ENCODE data around the gene NKAIN2. TPM values are rescaled to one million over a fixed set of nuclear protein-coding genes. Genes with fewer than 3 reads are reported as not detected.

The NKAIN2 gene
- total RNA-seq, 2 donors from 2014 or later, result not detected

- Mint-ChIP-seq H3K36me3 (no peaks in the 10 kb centered on the region), H3K27me3 (no peaks in the 10 kb centered on the region), H3K9me3 (peaks cover 10% of the 10 kb centered on the region), H3K4me1 (ENCODE audit: low read depth in 2 of 2) (no peaks in the 10 kb centered on the region), H3K27ac (no peak overlapping the region), H3K4me3 (no peak overlapping the region)
- no peak for ATAC-seq
- no peak for DNase-seq (ENCODE audit: low spot score)
Observed at GRCh38 chr6:123829302-123829953, 25.8 kb downstream of the NKAIN2 start.

DNA sequence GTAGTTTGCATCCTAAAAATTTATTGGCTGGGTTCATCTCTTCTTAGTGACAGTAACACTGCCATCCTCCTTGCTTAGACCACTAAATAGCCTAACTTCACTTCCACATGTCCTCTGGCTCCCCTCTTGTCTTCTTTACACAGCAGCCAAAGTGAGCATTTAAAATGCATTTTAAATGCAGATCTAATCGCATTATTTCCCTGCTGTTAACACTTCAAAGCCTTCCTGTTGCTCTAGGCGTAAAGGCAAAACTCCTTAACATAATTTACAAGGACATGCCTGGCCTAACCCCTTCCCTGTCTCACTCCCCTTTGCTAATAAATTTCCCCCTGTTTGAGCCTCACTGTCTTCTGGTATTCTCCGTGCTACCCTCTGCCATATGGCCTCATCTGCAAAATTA is 26.5 kb downstream of the NKAIN2 start:
- Mint-ChIP-seq H3K27me3 (no peaks in the 10 kb centered on the region), H3K4me3 (no peak overlapping the region), H3K36me3 (no peaks in the 10 kb centered on the region), H3K27ac (no peak overlapping the region), H3K4me1 (ENCODE audit: low read depth in 2 of 2) (no peaks in the 10 kb centered on the region), H3K9me3 (peaks cover 10% of the 10 kb centered on the region)
- no peak for DNase-seq (ENCODE audit: low spot score)
- no peak for ATAC-seq

GRCh38 chr6:123838505-123839234 is 35.0 kb downstream of the NKAIN2 start:
- Mint-ChIP-seq H3K27ac (no peak overlapping the region), H3K27me3 (no peaks in the 10 kb centered on the region), H3K4me3 (no peak overlapping the region), H3K4me1 (ENCODE audit: low read depth in 2 of 2) (no peaks in the 10 kb centered on the region), H3K9me3 (peaks cover 4% of the 10 kb centered on the region), H3K36me3 (no peaks in the 10 kb centered on the region)
- DNase-seq (ENCODE audit: low spot score) (no peak), ATAC-seq (no peak)

- no peaks in the 10 kb centered on the region for H3K4me1 Mint-ChIP-seq (ENCODE audit: low read depth in 2 of 2)
- H3K27ac Mint-ChIP-seq, result no peak overlapping the region
- no peak overlapping the region for H3K4me3 Mint-ChIP-seq
- DNase-seq (ENCODE audit: low spot score) (no peak), ATAC-seq (no peak)
- H3K36me3 Mint-ChIP-seq, result no peaks in the 10 kb centered on the region
- H3K27me3 Mint-ChIP-seq, result no peaks in the 10 kb centered on the region
- peaks cover 4% of the 10 kb centered on the region for H3K9me3 Mint-ChIP-seq
Observed at GRCh38 chr6:123841067-123841896, 37.6 kb downstream of the NKAIN2 start.

DNA sequence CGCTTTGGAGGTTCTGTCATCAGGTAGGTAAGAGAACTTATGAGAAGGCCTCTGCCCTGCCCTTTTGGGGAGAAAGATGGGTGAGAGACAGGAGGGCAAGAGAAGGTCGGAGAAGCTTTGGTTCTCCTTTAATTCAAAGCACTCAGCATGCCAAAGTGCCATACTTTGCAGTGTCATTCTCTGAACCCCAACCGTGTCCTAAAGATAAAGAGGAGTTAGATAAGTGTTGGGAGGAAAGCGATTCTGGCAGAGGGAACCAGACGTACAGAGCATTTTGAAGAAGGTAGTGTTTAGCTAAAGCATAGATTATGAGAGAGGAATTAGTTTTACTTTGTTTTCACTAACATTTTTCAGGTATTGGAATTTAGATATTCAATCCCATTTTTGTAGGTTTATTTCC is 40.3 kb downstream of the NKAIN2 start:
- Mint-ChIP-seq H3K27me3 (no peaks in the 10 kb centered on the region), H3K9me3 (peaks cover 8% of the 10 kb centered on the region), H3K4me1 (ENCODE audit: low read depth in 2 of 2) (no peaks in the 10 kb centered on the region), H3K36me3 (no peaks in the 10 kb centered on the region), H3K4me3 (no peak overlapping the region), H3K27ac (no peak overlapping the region)
- ATAC-seq (no peak), DNase-seq (ENCODE audit: low spot score) (no peak)

DNA sequence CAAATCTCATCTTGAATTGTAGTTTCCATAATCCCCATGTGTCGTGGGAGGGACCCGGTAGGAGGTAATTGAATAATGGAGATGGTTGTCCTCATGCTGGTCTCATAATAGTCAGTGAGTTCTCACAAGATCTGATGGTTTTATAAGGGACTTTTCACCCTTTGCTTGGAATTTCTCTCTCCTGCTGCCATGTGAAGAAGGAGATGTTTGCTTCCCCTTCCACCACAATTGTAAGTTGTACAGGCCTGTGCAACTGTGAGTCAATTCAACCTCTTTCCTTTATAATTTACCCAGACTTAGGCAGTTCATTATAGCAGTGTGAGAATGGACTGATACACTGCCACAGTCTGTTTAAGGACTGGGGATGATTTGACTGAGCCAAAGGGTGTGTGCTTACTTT is 44.7 kb downstream of the NKAIN2 start:
- no peak for DNase-seq (ENCODE audit: low spot score)
- Mint-ChIP-seq H3K36me3 (no peaks in the 10 kb centered on the region), H3K9me3 (peaks cover 5% of the 10 kb centered on the region), H3K4me1 (ENCODE audit: low read depth in 2 of 2) (no peaks in the 10 kb centered on the region), H3K27ac (no peak overlapping the region), H3K4me3 (no peak overlapping the region), H3K27me3 (no peaks in the 10 kb centered on the region)
- no peak for ATAC-seq

DNA sequence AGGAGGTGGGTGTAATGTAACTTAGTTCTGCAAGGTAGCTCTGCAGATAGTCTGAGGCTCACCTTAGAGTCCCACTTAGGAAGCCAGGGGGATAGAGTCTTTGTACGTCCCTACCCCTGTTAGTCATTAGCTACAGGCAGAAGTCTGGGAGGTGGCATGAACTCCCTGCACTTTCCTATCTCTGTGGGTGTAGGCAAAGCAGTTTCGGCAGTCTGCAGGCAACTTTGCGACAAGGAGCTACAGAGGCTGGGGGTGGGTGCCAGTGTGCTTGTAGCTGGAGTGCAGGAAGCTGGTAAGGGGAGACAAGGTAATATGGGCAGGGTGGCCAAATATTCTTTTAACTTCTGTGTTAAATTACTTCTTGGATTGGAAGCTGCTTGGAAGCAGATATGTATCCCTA is 45.7 kb downstream of the NKAIN2 start:
- ATAC-seq (no peak), DNase-seq (ENCODE audit: low spot score) (no peak)
- H3K4me3 Mint-ChIP-seq, result no peak overlapping the region
- H3K36me3 Mint-ChIP-seq, result no peaks in the 10 kb centered on the region
- H3K27me3 Mint-ChIP-seq, result no peaks in the 10 kb centered on the region
- H3K4me1 Mint-ChIP-seq (ENCODE audit: low read depth in 2 of 2), result no peaks in the 10 kb centered on the region
- H3K9me3 Mint-ChIP-seq, result peaks cover 5% of the 10 kb centered on the region
- no peak overlapping the region for H3K27ac Mint-ChIP-seq

- Mint-ChIP-seq H3K9me3 (peaks cover 5% of the 10 kb centered on the region), H3K4me3 (no peak overlapping the region), H3K27me3 (no peaks in the 10 kb centered on the region), H3K4me1 (ENCODE audit: low read depth in 2 of 2) (no peaks in the 10 kb centered on the region), H3K27ac (no peak overlapping the region), H3K36me3 (no peaks in the 10 kb centered on the region)
- ATAC-seq (no peak), DNase-seq (ENCODE audit: low spot score) (no peak)
Observed at GRCh38 chr6:123850555-123850954, 46.9 kb downstream of the NKAIN2 start.

GRCh38 chr6:123854201-123854600 is 50.5 kb downstream of the NKAIN2 start:
- no peaks in the 10 kb centered on the region for H3K27me3 Mint-ChIP-seq
- DNase-seq (ENCODE audit: low spot score) (no peak), ATAC-seq (no peak)
- no peaks in the 10 kb centered on the region for H3K9me3 Mint-ChIP-seq
- H3K4me1 Mint-ChIP-seq (ENCODE audit: low read depth in 2 of 2), result no peaks in the 10 kb centered on the region
- no peak overlapping the region for H3K4me3 Mint-ChIP-seq
- no peak overlapping the region for H3K27ac Mint-ChIP-seq
- H3K36me3 Mint-ChIP-seq, result no peaks in the 10 kb centered on the region

GRCh38 chr6:123855506-123855905 is 51.8 kb downstream of the NKAIN2 start:
- Mint-ChIP-seq H3K9me3 (no peaks in the 10 kb centered on the region), H3K36me3 (no peaks in the 10 kb centered on the region), H3K4me3 (no peak overlapping the region), H3K4me1 (ENCODE audit: low read depth in 2 of 2) (no peaks in the 10 kb centered on the region), H3K27ac (no peak overlapping the region), H3K27me3 (no peaks in the 10 kb centered on the region)
- DNase-seq (ENCODE audit: low spot score) (no peak), ATAC-seq (no peak)

- no peaks in the 10 kb centered on the region for H3K27me3 Mint-ChIP-seq
- DNase-seq (ENCODE audit: low spot score) (no peak), ATAC-seq (no peak)
- H3K4me1 Mint-ChIP-seq (ENCODE audit: low read depth in 2 of 2), result no peaks in the 10 kb centered on the region
- no peaks in the 10 kb centered on the region for H3K36me3 Mint-ChIP-seq
- H3K9me3 Mint-ChIP-seq, result peaks cover 16% of the 10 kb centered on the region
- H3K27ac Mint-ChIP-seq, result no peak overlapping the region
- no peak overlapping the region for H3K4me3 Mint-ChIP-seq
Observed at GRCh38 chr6:123859291-123859690, 55.6 kb downstream of the NKAIN2 start.

GRCh38 chr6:123869334-123869733 is 65.7 kb downstream of the NKAIN2 start:
- Mint-ChIP-seq H3K4me1 (ENCODE audit: low read depth in 2 of 2) (no peaks in the 10 kb centered on the region), H3K9me3 (peaks cover 13% of the 10 kb centered on the region), H3K4me3 (no peak overlapping the region), H3K36me3 (no peaks in the 10 kb centered on the region), H3K27me3 (no peaks in the 10 kb centered on the region), H3K27ac (no peak overlapping the region)
- DNase-seq (ENCODE audit: low spot score) (no peak), ATAC-seq (no peak)

- Mint-ChIP-seq H3K36me3 (no peaks in the 10 kb centered on the region), H3K9me3 (peaks cover 11% of the 10 kb centered on the region), H3K4me1 (ENCODE audit: low read depth in 2 of 2) (no peaks in the 10 kb centered on the region), H3K27ac (no peak overlapping the region), H3K27me3 (no peaks in the 10 kb centered on the region), H3K4me3 (no peak overlapping the region)
- DNase-seq (ENCODE audit: low spot score), result no peak
- ATAC-seq, result no peak
Observed at GRCh38 chr6:123873974-123874373, 70.3 kb downstream of the NKAIN2 start.

GRCh38 chr6:123875784-123876183 is 72.1 kb downstream of the NKAIN2 start:
- no peaks in the 10 kb centered on the region for H3K4me1 Mint-ChIP-seq (ENCODE audit: low read depth in 2 of 2)
- DNase-seq (ENCODE audit: low spot score), result no peak

More at GRCh38 chr6:123875784-123876183, 72.1 kb downstream of the NKAIN2 start:
- H3K27me3 Mint-ChIP-seq, result no peaks in the 10 kb centered on the region
- no peak overlapping the region for H3K4me3 Mint-ChIP-seq
- no peak overlapping the region for H3K27ac Mint-ChIP-seq
- H3K9me3 Mint-ChIP-seq, result peaks cover 14% of the 10 kb centered on the region
- no peak for ATAC-seq
- H3K36me3 Mint-ChIP-seq, result no peaks in the 10 kb centered on the region
